Liver (tissue), 9 donors: ENCODE data around the gene TOGARAM2. TPM values are rescaled to one million over a fixed set of nuclear protein-coding genes. Genes with fewer than 3 reads are reported as not detected.

ENCODE experiments used
- DNase-seq: peaks from one replicate; pipeline ENCODE4 v3.0.0-alpha.2; 2017; ENCODE audit warnings: low spot score
- H3K27ac ChIP-seq, 2 donors: one replicate each; pipeline ENCODE4 v1.7.0; 2013; ENCODE audit warnings: inconsistent platforms in 2 of 2, low read length in 2 of 2, control low read depth in 1 of 2, low read depth in 1 of 2, mild to moderate bottlenecking in 1 of 2
- H3K27me3 ChIP-seq, 4 donors: one replicate each; pipeline versions ENCODE4 v1.6.1 to v1.7.0; 2013; ENCODE audit warnings: low read length in 3 of 4, inconsistent platforms in 1 of 4, mild to moderate bottlenecking in 1 of 4, moderate library complexity in 1 of 4; ENCODE audit not compliant: control insufficient read depth in 4 of 4, insufficient read depth in 4 of 4
- H3K36me3 ChIP-seq, 4 donors: one replicate each; pipeline versions ENCODE4 v1.6.1 to v1.7.0; 2013; ENCODE audit warnings: low read length in 3 of 4, mild to moderate bottlenecking in 3 of 4, low read depth in 1 of 4, moderate library complexity in 1 of 4; ENCODE audit not compliant: control insufficient read depth in 4 of 4, insufficient read depth in 3 of 4
- H3K4me1 ChIP-seq, 4 donors: one replicate each; pipeline versions ENCODE4 v1.6.1 to v1.7.0; 2013; ENCODE audit warnings: low read length in 3 of 4, mild to moderate bottlenecking in 3 of 4, moderate library complexity in 1 of 4; ENCODE audit not compliant: control insufficient read depth in 4 of 4, insufficient read depth in 4 of 4
- H3K4me3 ChIP-seq, 3 donors: one replicate each; pipeline versions ENCODE4 v1.6.1 to v1.7.0; 2013; ENCODE audit warnings: low read length in 3 of 3, control low read depth in 1 of 3, low read depth in 1 of 3, mild to moderate bottlenecking in 1 of 3
- H3K9ac ChIP-seq, 2 donors: one replicate each; pipeline ENCODE4 v1.7.0; 2013; ENCODE audit warnings: low read length in 2 of 2, mild to moderate bottlenecking in 2 of 2, moderate library complexity in 2 of 2, control low read depth in 1 of 2, low read depth in 1 of 2
- H3K9me3 ChIP-seq, 4 donors: one replicate each; pipeline versions ENCODE4 v1.6.1 to v1.7.0; 2013; ENCODE audit warnings: low read length in 3 of 4; ENCODE audit not compliant: control insufficient read depth in 4 of 4
- EGR1 ChIP-seq, 2 donors: IDR thresholded peaks; 2 replicates each; pipeline ENCODE4 v1.6.1; 2016 to 2018; ENCODE audit warnings: antibody characterized with exemption in 2 of 2, low read depth in 2 of 2
- FOXA1 ChIP-seq: IDR thresholded peaks from 2 replicates; pipeline ENCODE4 v1.6.1; 2016; ENCODE audit warnings: antibody characterized with exemption
- FOXA2 ChIP-seq: IDR thresholded peaks from 2 replicates; pipeline ENCODE4 v1.6.1; 2016; ENCODE audit warnings: antibody characterized with exemption
- GABPA ChIP-seq, 2 donors: IDR thresholded peaks in 1 of 2; conservative IDR thresholded peaks in 1 of 2; 2 replicates each; pipeline ENCODE4 v1.6.1; 2016; ENCODE audit warnings: antibody characterized with exemption in 2 of 2, mild to moderate bottlenecking in 1 of 2, moderate library complexity in 1 of 2
- JUND ChIP-seq, 2 donors: IDR thresholded peaks; 2 replicates each; pipeline ENCODE4 v1.6.1; 2016; ENCODE audit warnings: antibody characterized with exemption in 2 of 2
- NR2F2 ChIP-seq: IDR thresholded peaks from 2 replicates; pipeline ENCODE4 v1.6.1; 2016; ENCODE audit warnings: antibody characterized with exemption
- RAD21 ChIP-seq, 2 donors: IDR thresholded peaks; 2 replicates each; pipeline ENCODE4 v1.6.1; 2016; ENCODE audit warnings: antibody characterized with exemption in 2 of 2, mild to moderate bottlenecking in 2 of 2
- SP1 ChIP-seq: IDR thresholded peaks from 2 replicates; pipeline ENCODE4 v1.6.1; 2018; ENCODE audit warnings: antibody characterized with exemption, mild to moderate bottlenecking
- TAF1 ChIP-seq: conservative IDR thresholded peaks from 2 replicates; pipeline ENCODE4 v1.6.1; 2016; ENCODE audit warnings: antibody characterized with exemption, mild to moderate bottlenecking
- YY1 ChIP-seq: IDR thresholded peaks from 2 replicates; pipeline ENCODE4 v1.6.1; 2016; ENCODE audit warnings: antibody characterized with exemption, mild to moderate bottlenecking
- WGBS: extraction: QIAGEN DNeasy Blood & Tissue Kit; methylation state at CpG from one replicate; pipeline ENCODE4 v1.1.7; 2013; 5-methylcytosine and 5-hydroxymethylcytosine counted together
- polyA plus RNA-seq, 2 donors: library from polyadenylated mRNA; stranded (reverse) in 1 of 2; unstranded in 1 of 2; fragments of 200-250 nt in 1 of 2; fragments of >200 nt in 1 of 2; fragmentation: Nextera tagmentation in 1 of 2; extraction: Ambion mirVana in 1 of 2; gene quantifications; one replicate each; pipeline versions ENCODE4 v1.2.1 to v1.2.3, GENCODE V29; 2013 to 2015
- total RNA-seq, 2 donors: library from RNA; depleted of rRNA; stranded (reverse); fragments of >200 nt; gene quantifications; one replicate each; pipeline ENCODE4 v1.2.3, GENCODE V29; 2014
- TF ChIP-seq, protein P1 (sequence below): IDR thresholded peaks from 2 replicates; pipeline ENCODE4 v1.6.1; 2016; ENCODE audit warnings: antibody characterized with exemption
- TF ChIP-seq, protein P2 (sequence below): fragments of 150-350 bp; IDR thresholded peaks from 2 replicates; pipeline ENCODE4 v1.5.1; 2017; ENCODE audit warnings: improper control_type of control experiment, low read depth, low read length; ENCODE audit not compliant: missing input control
- TF ChIP-seq, protein P3 (sequence below): IDR thresholded peaks from 2 replicates; pipeline ENCODE4 v1.6.1; 2016; ENCODE audit warnings: antibody characterized with exemption, mild to moderate bottlenecking
- donor health status: healthy.
- donor health status: healthy.
- donor health status: healthy.
- donor health status: healthy.
- donor health status: healthy.

TOGARAM2 gene
- total and polyA plus RNA-seq, 4 donors, result 0.15 to 0.42 (median 0.19) TPM; not detected in 1

DNA sequence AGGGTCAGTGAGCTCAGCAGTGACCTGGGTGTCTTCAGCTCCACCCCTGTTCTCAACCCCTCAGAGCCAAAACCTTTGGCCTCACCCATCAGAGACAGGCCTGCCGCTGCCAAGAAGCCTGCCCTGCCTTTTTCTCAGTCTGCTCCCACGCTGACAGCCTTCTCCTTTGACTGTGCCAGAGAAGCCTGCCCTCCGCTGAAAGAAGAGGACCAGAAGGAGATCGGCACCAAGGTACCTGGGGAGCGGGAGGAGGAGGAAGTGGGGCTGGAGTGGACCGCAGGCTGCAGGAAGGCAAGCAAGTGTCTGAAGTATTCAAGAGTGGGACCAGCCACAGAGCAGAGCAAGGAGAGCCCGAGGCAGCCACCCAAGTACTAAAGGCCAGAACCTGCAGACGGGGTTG, 33.2 kb downstream of the TOGARAM2 start:
- TF ChIP-seq, protein P1, sequence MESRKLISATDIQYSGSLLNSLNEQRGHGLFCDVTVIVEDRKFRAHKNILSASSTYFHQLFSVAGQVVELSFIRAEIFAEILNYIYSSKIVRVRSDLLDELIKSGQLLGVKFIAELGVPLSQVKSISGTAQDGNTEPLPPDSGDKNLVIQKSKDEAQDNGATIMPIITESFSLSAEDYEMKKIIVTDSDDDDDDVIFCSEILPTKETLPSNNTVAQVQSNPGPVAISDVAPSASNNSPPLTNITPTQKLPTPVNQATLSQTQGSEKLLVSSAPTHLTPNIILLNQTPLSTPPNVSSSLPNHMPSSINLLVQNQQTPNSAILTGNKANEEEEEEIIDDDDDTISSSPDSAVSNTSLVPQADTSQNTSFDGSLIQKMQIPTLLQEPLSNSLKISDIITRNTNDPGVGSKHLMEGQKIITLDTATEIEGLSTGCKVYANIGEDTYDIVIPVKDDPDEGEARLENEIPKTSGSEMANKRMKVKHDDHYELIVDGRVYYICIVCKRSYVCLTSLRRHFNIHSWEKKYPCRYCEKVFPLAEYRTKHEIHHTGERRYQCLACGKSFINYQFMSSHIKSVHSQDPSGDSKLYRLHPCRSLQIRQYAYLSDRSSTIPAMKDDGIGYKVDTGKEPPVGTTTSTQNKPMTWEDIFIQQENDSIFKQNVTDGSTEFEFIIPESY, result no peak
- TF ChIP-seq FOXA2 (no peak), YY1 (no peak), RAD21 (IDR thresholded peaks at IDR 0.05) (no peak), GABPA (IDR thresholded peaks at IDR 0.05 in 1 of 2, conservative IDR thresholded peaks at IDR 0.05 in 1 of 2) (no peak), FOXA1 (no peak)
- TF ChIP-seq, protein P2, sequence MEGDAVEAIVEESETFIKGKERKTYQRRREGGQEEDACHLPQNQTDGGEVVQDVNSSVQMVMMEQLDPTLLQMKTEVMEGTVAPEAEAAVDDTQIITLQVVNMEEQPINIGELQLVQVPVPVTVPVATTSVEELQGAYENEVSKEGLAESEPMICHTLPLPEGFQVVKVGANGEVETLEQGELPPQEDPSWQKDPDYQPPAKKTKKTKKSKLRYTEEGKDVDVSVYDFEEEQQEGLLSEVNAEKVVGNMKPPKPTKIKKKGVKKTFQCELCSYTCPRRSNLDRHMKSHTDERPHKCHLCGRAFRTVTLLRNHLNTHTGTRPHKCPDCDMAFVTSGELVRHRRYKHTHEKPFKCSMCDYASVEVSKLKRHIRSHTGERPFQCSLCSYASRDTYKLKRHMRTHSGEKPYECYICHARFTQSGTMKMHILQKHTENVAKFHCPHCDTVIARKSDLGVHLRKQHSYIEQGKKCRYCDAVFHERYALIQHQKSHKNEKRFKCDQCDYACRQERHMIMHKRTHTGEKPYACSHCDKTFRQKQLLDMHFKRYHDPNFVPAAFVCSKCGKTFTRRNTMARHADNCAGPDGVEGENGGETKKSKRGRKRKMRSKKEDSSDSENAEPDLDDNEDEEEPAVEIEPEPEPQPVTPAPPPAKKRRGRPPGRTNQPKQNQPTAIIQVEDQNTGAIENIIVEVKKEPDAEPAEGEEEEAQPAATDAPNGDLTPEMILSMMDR, result no peak
- Histone ChIP-seq H3K9ac (no peak overlapping the region), H3K4me1 (peaks cover 0 to 4% (median 0%) of the 10 kb centered on the region in 4 donors), H3K9me3 (no peaks in the 10 kb centered on the region), H3K4me3 (no peak overlapping the region), H3K27me3 (no peaks in the 10 kb centered on the region), H3K27ac (peak overlapping the region in 1 of 2 donors; percentile 10), H3K36me3 (no peaks in the 10 kb centered on the region)
- 78% methylated on average over 8 of the region's 8 CpGs for WGBS
- no peak for DNase-seq

DNA sequence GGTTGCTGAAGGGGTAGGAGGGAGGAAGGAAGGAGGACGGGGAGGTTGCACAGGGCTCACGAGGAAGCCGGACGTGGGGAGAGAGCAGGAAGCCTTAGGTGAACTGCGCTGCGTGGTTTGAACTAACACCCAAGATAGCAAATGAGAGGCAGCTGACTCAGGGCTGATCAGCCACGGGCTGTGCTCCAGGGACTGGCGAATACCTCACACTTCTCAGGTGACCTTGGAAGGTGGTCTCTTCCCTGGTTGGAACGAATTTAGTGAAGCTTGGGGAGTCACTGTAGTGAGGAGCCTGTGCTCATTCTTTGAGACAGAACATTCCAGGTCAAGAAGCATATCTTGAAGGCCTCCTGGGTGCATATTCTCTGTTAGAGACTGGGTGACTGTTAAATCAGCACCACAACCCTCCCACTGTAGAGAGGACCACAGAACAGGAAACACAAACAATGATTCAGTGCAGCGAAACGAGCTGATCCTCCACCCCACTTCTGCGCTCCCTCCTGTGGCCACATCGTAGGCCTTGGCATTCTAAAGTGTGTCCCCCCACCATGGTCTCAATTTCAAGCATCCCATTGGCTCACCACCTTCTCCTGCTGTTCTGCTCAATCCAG, 33.8 kb downstream of the TOGARAM2 start:
- Histone ChIP-seq H3K9me3 (no peaks in the 10 kb centered on the region), H3K4me3 (no peak overlapping the region), H3K4me1 (peaks cover 0 to 4% (median 0%) of the 10 kb centered on the region in 4 donors), H3K36me3 (no peaks in the 10 kb centered on the region), H3K9ac (no peak overlapping the region), H3K27me3 (no peaks in the 10 kb centered on the region), H3K27ac (peak overlapping the region in 1 of 2 donors; percentile 22)
- TF ChIP-seq SP1 (no peak), TAF1 (no peak), FOXA1 (no peak), JUND (IDR thresholded peaks at IDR 0.05) (no peak), EGR1 (IDR thresholded peaks at IDR 0.05; ENCODE audit: low read depth in 2 of 2) (no peak), RAD21 (IDR thresholded peaks at IDR 0.05) (no peak), NR2F2 (no peak)
- TF ChIP-seq, protein P3, sequence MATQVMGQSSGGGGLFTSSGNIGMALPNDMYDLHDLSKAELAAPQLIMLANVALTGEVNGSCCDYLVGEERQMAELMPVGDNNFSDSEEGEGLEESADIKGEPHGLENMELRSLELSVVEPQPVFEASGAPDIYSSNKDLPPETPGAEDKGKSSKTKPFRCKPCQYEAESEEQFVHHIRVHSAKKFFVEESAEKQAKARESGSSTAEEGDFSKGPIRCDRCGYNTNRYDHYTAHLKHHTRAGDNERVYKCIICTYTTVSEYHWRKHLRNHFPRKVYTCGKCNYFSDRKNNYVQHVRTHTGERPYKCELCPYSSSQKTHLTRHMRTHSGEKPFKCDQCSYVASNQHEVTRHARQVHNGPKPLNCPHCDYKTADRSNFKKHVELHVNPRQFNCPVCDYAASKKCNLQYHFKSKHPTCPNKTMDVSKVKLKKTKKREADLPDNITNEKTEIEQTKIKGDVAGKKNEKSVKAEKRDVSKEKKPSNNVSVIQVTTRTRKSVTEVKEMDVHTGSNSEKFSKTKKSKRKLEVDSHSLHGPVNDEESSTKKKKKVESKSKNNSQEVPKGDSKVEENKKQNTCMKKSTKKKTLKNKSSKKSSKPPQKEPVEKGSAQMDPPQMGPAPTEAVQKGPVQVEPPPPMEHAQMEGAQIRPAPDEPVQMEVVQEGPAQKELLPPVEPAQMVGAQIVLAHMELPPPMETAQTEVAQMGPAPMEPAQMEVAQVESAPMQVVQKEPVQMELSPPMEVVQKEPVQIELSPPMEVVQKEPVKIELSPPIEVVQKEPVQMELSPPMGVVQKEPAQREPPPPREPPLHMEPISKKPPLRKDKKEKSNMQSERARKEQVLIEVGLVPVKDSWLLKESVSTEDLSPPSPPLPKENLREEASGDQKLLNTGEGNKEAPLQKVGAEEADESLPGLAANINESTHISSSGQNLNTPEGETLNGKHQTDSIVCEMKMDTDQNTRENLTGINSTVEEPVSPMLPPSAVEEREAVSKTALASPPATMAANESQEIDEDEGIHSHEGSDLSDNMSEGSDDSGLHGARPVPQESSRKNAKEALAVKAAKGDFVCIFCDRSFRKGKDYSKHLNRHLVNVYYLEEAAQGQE, result no peak
- WGBS, result 67% methylated on average over 13 of the region's 13 CpGs
- no peak for DNase-seq
